H9 (cell line): ENCODE results near the gene SUPT7L. TPM values are rescaled to one million over a fixed set of nuclear protein-coding genes. Genes with fewer than 3 reads are reported as not detected.

Experiments
- DNase-seq: peaks from one replicate; pipeline ENCODE4 v3.0.0-alpha.2; 2017
- H2AFZ ChIP-seq: one replicate; pipeline ENCODE4 v1.6.1; 2013; ENCODE audit warnings: mild to moderate bottlenecking, low read length, control low read depth, moderate library complexity
- H2AK5ac ChIP-seq: 2 replicates; pipeline ENCODE4 v1.6.1; 2013; ENCODE audit warnings: low read length, control low read depth, mixed read lengths; ENCODE audit not compliant: insufficient read length
- H2BK120ac ChIP-seq: one replicate; pipeline ENCODE4 v1.6.1; 2013; ENCODE audit warnings: low read depth, mild to moderate bottlenecking, low read length, control low read depth, inconsistent platforms; ENCODE audit not compliant: poor library complexity, severe bottlenecking
- H2BK12ac ChIP-seq: 2 replicates; pipeline ENCODE4 v1.6.1; 2013; ENCODE audit warnings: low read length, control low read depth, mixed read lengths, low read depth; ENCODE audit not compliant: insufficient read length
- H2BK15ac ChIP-seq: 2 replicates; pipeline ENCODE4 v1.6.1; 2013; ENCODE audit warnings: low read depth, low read length, control low read depth
- H2BK20ac ChIP-seq: one replicate; pipeline ENCODE4 v1.6.1; 2013; ENCODE audit warnings: low read depth, mild to moderate bottlenecking, low read length, control low read depth, inconsistent platforms; ENCODE audit not compliant: poor library complexity, severe bottlenecking
- H2BK5ac ChIP-seq: 2 replicates; pipeline ENCODE4 v1.6.1; 2013; ENCODE audit warnings: low read length, control low read depth, mixed read lengths; ENCODE audit not compliant: insufficient read length
- H3K14ac ChIP-seq: 2 replicates; pipeline ENCODE4 v1.6.1; 2013; ENCODE audit warnings: low read length, control low read depth; ENCODE audit not compliant: insufficient read depth
- H3K18ac ChIP-seq: 2 replicates; pipeline ENCODE4 v1.6.1; 2013; ENCODE audit warnings: low read depth, mild to moderate bottlenecking, mixed read lengths, low read length, control low read depth; ENCODE audit not compliant: insufficient read length
- H3K23ac ChIP-seq: 2 replicates; pipeline ENCODE4 v1.6.1; 2013; ENCODE audit warnings: low read length, control low read depth, mixed read lengths, low read depth; ENCODE audit not compliant: insufficient read length
- H3K23me2 ChIP-seq: 2 replicates; pipeline ENCODE4 v1.6.1; 2013; ENCODE audit warnings: low read depth, mild to moderate bottlenecking, mixed read lengths, low read length, control low read depth; ENCODE audit not compliant: insufficient read length, poor library complexity, severe bottlenecking
- H3K27ac ChIP-seq: 2 replicates; pipeline ENCODE4 v1.5.1; 2013; ENCODE audit warnings: low read length, control low read depth, mixed read lengths, low read depth; ENCODE audit not compliant: insufficient read length
- H3K27me3 ChIP-seq: 2 replicates; pipeline ENCODE4 v1.6.1; 2013; ENCODE audit warnings: low read length, control low read depth, inconsistent platforms; ENCODE audit not compliant: insufficient read depth
- H3K4ac ChIP-seq: 2 replicates; pipeline ENCODE4 v1.6.1; 2013; ENCODE audit warnings: low read depth, mild to moderate bottlenecking, control low read depth, inconsistent platforms, low read length, moderate library complexity
- H3K4me1 ChIP-seq: 2 replicates; pipeline ENCODE4 v1.6.1; 2013; ENCODE audit warnings: low read length, control low read depth, inconsistent platforms; ENCODE audit not compliant: insufficient read depth
- H3K4me2 ChIP-seq: 2 replicates; pipeline ENCODE4 v1.6.1; 2013; ENCODE audit warnings: low read length, control low read depth, mixed read lengths; ENCODE audit not compliant: insufficient read length, insufficient read depth
- H3K56ac ChIP-seq: 2 replicates; pipeline ENCODE4 v1.6.1; 2013; ENCODE audit warnings: low read depth, mild to moderate bottlenecking, mixed read lengths, low read length, control low read depth; ENCODE audit not compliant: insufficient read length
- H3K79me1 ChIP-seq: 2 replicates; pipeline ENCODE4 v1.6.1; 2013; ENCODE audit warnings: low read depth, mild to moderate bottlenecking, moderate library complexity, low read length, control low read depth, inconsistent platforms; ENCODE audit not compliant: insufficient read depth, poor library complexity, severe bottlenecking
- H3K79me2 ChIP-seq: 2 replicates; pipeline ENCODE4 v1.6.1; 2013; ENCODE audit warnings: low read length, control low read depth, inconsistent platforms; ENCODE audit not compliant: insufficient read depth
- H3K9ac ChIP-seq: 2 replicates; pipeline ENCODE4 v1.6.1; 2013; ENCODE audit warnings: low read length, control low read depth, mixed read lengths; ENCODE audit not compliant: insufficient read length; ENCODE audit errors: extremely low read depth
- H3K9me3 ChIP-seq: one replicate; pipeline ENCODE4 v1.6.1; 2013; ENCODE audit warnings: low read depth, low read length, inconsistent platforms; ENCODE audit not compliant: control insufficient read depth
- H3T11ph ChIP-seq: one replicate; pipeline ENCODE4 v1.6.1; 2013; ENCODE audit warnings: mild to moderate bottlenecking, low read length, control low read depth, inconsistent platforms
- H4K20me1 ChIP-seq: one replicate; pipeline ENCODE4 v1.6.1; 2013; ENCODE audit not compliant: control insufficient read depth, insufficient read length, insufficient read depth
- H4K5ac ChIP-seq: 2 replicates; pipeline ENCODE4 v1.6.1; 2013; ENCODE audit warnings: low read depth, mild to moderate bottlenecking, mixed read lengths, low read length, control low read depth; ENCODE audit not compliant: insufficient read length
- H4K8ac ChIP-seq: replicated peaks from 2 replicates; pipeline ENCODE4 v1.6.1; 2013; ENCODE audit warnings: low read length, control low read depth, mixed read lengths, low read depth; ENCODE audit not compliant: insufficient read length
- H4K91ac ChIP-seq: 2 replicates; pipeline ENCODE4 v1.6.1; 2013; ENCODE audit warnings: low read depth, mild to moderate bottlenecking, moderate library complexity, mixed read lengths, low read length, control low read depth; ENCODE audit not compliant: insufficient read length
- H3K27ac Mint-ChIP-seq, 3 experiments: 2 replicates in 2 of 3; 3 replicates in 1 of 3; pipeline ENCODE4 v1.8.0; 2020 to 2021; ENCODE audit warnings: mixed read lengths in 3 of 3, mild to moderate bottlenecking in 1 of 3, moderate library complexity in 1 of 3
- H3K27me3 Mint-ChIP-seq: 2 replicates; pipeline ENCODE4 v1.8.0; 2021; ENCODE audit warnings: low read depth, mild to moderate bottlenecking, moderate library complexity, mixed read lengths
- H3K36me3 Mint-ChIP-seq, 3 experiments: 2 replicates in 2 of 3; 3 replicates in 1 of 3; pipeline ENCODE4 v1.8.0; 2020 to 2021; ENCODE audit warnings: low read depth in 3 of 3, mixed read lengths in 3 of 3; ENCODE audit not compliant: insufficient read depth in 1 of 3
- H3K4me1 Mint-ChIP-seq, 2 experiments: 2 replicates each; pipeline ENCODE4 v1.8.0; 2020; ENCODE audit warnings: mixed read lengths in 2 of 2
- H3K4me3 Mint-ChIP-seq, 2 experiments: 2 replicates in 1 of 2; 3 replicates in 1 of 2; pipeline ENCODE4 v1.8.0; 2020 to 2021; ENCODE audit warnings: mild to moderate bottlenecking in 2 of 2, mixed read lengths in 2 of 2, moderate library complexity in 1 of 2
- H3K9me3 Mint-ChIP-seq, 2 experiments: 2 replicates in 1 of 2; 3 replicates in 1 of 2; pipeline ENCODE4 v1.8.0; 2020; ENCODE audit warnings: mild to moderate bottlenecking in 2 of 2, mixed read lengths in 2 of 2, moderate library complexity in 1 of 2
- WGBS: extraction: QIAGEN DNeasy Blood & Tissue Kit; methylation state at CpG from one replicate; pipeline ENCODE4 v1.1.7; 2013; ENCODE audit warnings: missing lambda C conversion rate, low lambda C conversion rate, mixed read lengths; ENCODE audit not compliant: insufficient read length; ENCODE audit errors: extremely low coverage; 5-methylcytosine and 5-hydroxymethylcytosine counted together
- total RNA-seq: library from RNA; stranded (reverse); gene quantifications from 2 replicates; pipeline ENCODE4 v1.2.1, GENCODE V29; 2021
- TF ChIP-seq, protein P1 (sequence below): fragments of 200-600 bp; sonication (generic); conservative IDR thresholded peaks from 3 replicates; pipeline ENCODE4 v1.8.0; 2021; ENCODE audit warnings: antibody characterized with exemption, mild to moderate bottlenecking

SUPT7L gene
- total RNA-seq, 1 experiment from 2014 or later, result 30.4 TPM

- Mint-ChIP-seq H3K36me3 (no peaks in the 10 kb centered on the region; a peak in 1 of 7 replicates), H3K4me1 (peaks cover 6 to 13% of the 10 kb centered on the region in 2 experiments), H3K27me3 (peaks cover 2% of the 10 kb centered on the region), H3K9me3 (no peaks in the 10 kb centered on the region), H3K27ac (no peak overlapping the region), H3K4me3 (no peak overlapping the region)
- Histone ChIP-seq H3K9ac (no peak overlapping the region), H4K20me1 (no peaks in the 10 kb centered on the region), H2BK5ac (no peak overlapping the region), H2AK5ac (no peak overlapping the region), H2AFZ (no peak overlapping the region), H3K23ac (no peak overlapping the region), H3K79me2 (no peaks in the 10 kb centered on the region), H4K5ac (no peak overlapping the region), H4K8ac (no peak overlapping the region), H3K27ac (no peak overlapping the region), H3K4ac (no peak overlapping the region), H4K91ac (no peak overlapping the region), H3T11ph (no peak overlapping the region), H3K9me3 (no peaks in the 10 kb centered on the region), H3K18ac (no peak overlapping the region), H3K4me2 (no peak overlapping the region), H3K23me2 (no peaks in the 10 kb centered on the region), H3K4me1 (peaks cover 2% of the 10 kb centered on the region; the same call in 1 of the 2 replicates), H3K27me3 (no peaks in the 10 kb centered on the region), H2BK12ac (no peak overlapping the region), H2BK15ac (no peak overlapping the region), H2BK120ac (no peak overlapping the region), H3K79me1 (no peaks in the 10 kb centered on the region), H2BK20ac (no peak overlapping the region), H3K14ac (no peak overlapping the region), H3K56ac (no peak overlapping the region)
- TF ChIP-seq, protein P1, sequence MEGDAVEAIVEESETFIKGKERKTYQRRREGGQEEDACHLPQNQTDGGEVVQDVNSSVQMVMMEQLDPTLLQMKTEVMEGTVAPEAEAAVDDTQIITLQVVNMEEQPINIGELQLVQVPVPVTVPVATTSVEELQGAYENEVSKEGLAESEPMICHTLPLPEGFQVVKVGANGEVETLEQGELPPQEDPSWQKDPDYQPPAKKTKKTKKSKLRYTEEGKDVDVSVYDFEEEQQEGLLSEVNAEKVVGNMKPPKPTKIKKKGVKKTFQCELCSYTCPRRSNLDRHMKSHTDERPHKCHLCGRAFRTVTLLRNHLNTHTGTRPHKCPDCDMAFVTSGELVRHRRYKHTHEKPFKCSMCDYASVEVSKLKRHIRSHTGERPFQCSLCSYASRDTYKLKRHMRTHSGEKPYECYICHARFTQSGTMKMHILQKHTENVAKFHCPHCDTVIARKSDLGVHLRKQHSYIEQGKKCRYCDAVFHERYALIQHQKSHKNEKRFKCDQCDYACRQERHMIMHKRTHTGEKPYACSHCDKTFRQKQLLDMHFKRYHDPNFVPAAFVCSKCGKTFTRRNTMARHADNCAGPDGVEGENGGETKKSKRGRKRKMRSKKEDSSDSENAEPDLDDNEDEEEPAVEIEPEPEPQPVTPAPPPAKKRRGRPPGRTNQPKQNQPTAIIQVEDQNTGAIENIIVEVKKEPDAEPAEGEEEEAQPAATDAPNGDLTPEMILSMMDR, result no peak
- WGBS, result no CpG with 5 or more reads among the region's 2 CpGs
- DNase-seq, result no peak
Observed at GRCh38 chr2:27709326-27709725, 45.9 kb upstream of the SUPT7L start.
